Stimulated activated memory B cell treated with anti-CD40 and anti-IgM and Interleukin-4, amounts not matched to agents 10 μg/mL and 1 μg/mL and 100 μg/mL, for 72 hours (primary cell): Measurements from ENCODE around the gene SLAIN2.

ENCODE experiments used
- ATAC-seq: fragments of 150-1000 bp; cut with Tn5 transposase; 2 replicates; pipeline ENCODE4 v1.10.0; 2021
- H3K27ac Mint-ChIP-seq: one replicate; pipeline ENCODE4 v1.8.0; 2022; ENCODE audit warnings: mild to moderate bottlenecking, mixed read lengths
- H3K27me3 Mint-ChIP-seq: one replicate; pipeline ENCODE4 v1.8.0; 2022; ENCODE audit warnings: mixed read lengths
- H3K36me3 Mint-ChIP-seq: one replicate; pipeline ENCODE4 v1.8.0; 2022; ENCODE audit warnings: mixed read lengths
- H3K4me1 Mint-ChIP-seq: one replicate; pipeline ENCODE4 v1.8.0; 2022; ENCODE audit warnings: mixed read lengths
- H3K4me3 Mint-ChIP-seq: one replicate; pipeline ENCODE4 v1.8.0; 2022; ENCODE audit warnings: mild to moderate bottlenecking, moderate library complexity, mixed read lengths
- H3K9me3 Mint-ChIP-seq: one replicate; pipeline ENCODE4 v1.8.0; 2022; ENCODE audit warnings: mixed read lengths

The SLAIN2 gene

GRCh38 chr4:48470137-48470536, 128.8 kb downstream of the SLAIN2 start:
- Mint-ChIP-seq H3K4me3 (no peak overlapping the region), H3K9me3 (no peaks in the 10 kb centered on the region), H3K27me3 (peaks cover under 1% of the 10 kb centered on the region), H3K36me3 (no peaks in the 10 kb centered on the region), H3K4me1 (peaks cover 6% of the 10 kb centered on the region), H3K27ac (no peak overlapping the region)
- no peak for ATAC-seq

- ATAC-seq = no peak
- no peaks in the 10 kb centered on the region for H3K36me3 Mint-ChIP-seq
- peaks cover 4% of the 10 kb centered on the region for H3K27me3 Mint-ChIP-seq
- peaks cover 6% of the 10 kb centered on the region for H3K4me1 Mint-ChIP-seq
- H3K9me3 Mint-ChIP-seq = no peaks in the 10 kb centered on the region
- no peak overlapping the region for H3K27ac Mint-ChIP-seq
- H3K4me3 Mint-ChIP-seq = no peak overlapping the region
These were observed 129.2 kb downstream of the SLAIN2 start for GRCh38 chr4:48470570-48470969.

DNA sequence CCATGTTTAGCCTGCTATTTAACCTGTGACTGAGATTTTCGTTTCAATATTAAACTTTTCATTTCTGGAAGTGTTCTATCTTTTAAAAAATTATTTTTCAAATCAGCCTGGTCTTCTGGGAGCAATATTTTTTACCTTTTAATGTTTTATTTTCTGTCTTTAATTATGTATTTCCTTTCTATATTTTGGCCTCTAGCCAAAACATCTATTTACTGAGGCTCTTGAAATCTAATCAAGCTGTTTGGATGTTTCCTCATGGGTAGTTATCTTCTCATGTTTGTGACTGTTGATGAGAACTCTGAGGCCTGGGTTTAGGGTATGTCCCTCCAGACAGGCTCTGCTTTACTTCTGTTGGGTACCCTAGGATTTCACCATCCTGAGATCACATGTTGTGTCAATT, 131.5 kb downstream of the SLAIN2 start:
- H3K27ac Mint-ChIP-seq = no peak overlapping the region
- H3K9me3 Mint-ChIP-seq = no peaks in the 10 kb centered on the region
- H3K36me3 Mint-ChIP-seq = no peaks in the 10 kb centered on the region
- H3K4me3 Mint-ChIP-seq = no peak overlapping the region
- H3K4me1 Mint-ChIP-seq = no peaks in the 10 kb centered on the region
- no peak for ATAC-seq
- peaks cover 8% of the 10 kb centered on the region for H3K27me3 Mint-ChIP-seq

DNA sequence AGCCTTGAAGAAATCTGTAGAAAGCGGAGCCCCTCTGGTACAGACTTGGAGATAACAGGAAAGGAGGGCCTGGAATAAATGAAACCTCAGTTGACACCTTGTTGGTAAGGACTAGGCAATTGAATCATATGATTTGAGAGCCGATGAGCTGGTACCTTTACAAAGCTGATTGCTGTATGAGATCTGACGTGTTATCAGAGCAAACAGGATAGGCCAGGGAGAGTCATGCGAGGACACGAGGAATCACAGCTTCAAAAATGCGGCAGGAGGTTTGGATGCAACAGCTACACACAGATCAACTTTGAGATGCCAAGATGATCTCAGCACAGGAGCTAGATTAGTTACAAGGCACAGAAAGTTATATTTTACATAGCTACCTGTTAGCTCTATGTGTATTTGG, 134.4 kb downstream of the SLAIN2 start:
- no peak overlapping the region for H3K4me3 Mint-ChIP-seq
- ATAC-seq = no peak

More for the DNA sequence above, 134.4 kb downstream of the SLAIN2 start:
- H3K27me3 Mint-ChIP-seq = peaks cover 14% of the 10 kb centered on the region
- no peaks in the 10 kb centered on the region for H3K36me3 Mint-ChIP-seq
- no peak overlapping the region for H3K27ac Mint-ChIP-seq
- H3K9me3 Mint-ChIP-seq = no peaks in the 10 kb centered on the region
- H3K4me1 Mint-ChIP-seq = no peaks in the 10 kb centered on the region
